ACC112 (cell line): ENCODE data around the gene SPINK9.

Experiments used
- H2AFZ ChIP-seq: fragments of 200-600 bp; sonication (generic); one replicate; pipeline ENCODE4 v1.6.0; 2017; ENCODE audit warnings: antibody characterized with exemption, low read length; ENCODE audit not compliant: unreplicated experiment
- H3K27ac ChIP-seq: fragments of 200-600 bp; sonication (generic); 2 replicates; pipeline ENCODE4 v1.5.1; 2014; ENCODE audit warnings: low read depth, mild to moderate bottlenecking, antibody characterized with exemption, low read length, moderate library complexity
- H3K27me3 ChIP-seq: fragments of 200-600 bp; sonication (generic); 2 replicates; pipeline ENCODE4 v1.6.1; 2014; ENCODE audit warnings: mild to moderate bottlenecking, antibody characterized with exemption, low read length, moderate library complexity, mixed read lengths; ENCODE audit not compliant: insufficient read depth
- H3K36me3 ChIP-seq: fragments of 200-600 bp; sonication (generic); 2 replicates; pipeline ENCODE4 v1.6.1; 2016; ENCODE audit warnings: mild to moderate bottlenecking, antibody characterized with exemption, low read length, moderate library complexity, mixed read lengths; ENCODE audit not compliant: insufficient read depth
- H3K4me1 ChIP-seq: fragments of 200-600 bp; sonication (generic); one replicate; pipeline ENCODE4 v1.6.1; 2016; ENCODE audit warnings: low read length, mixed read lengths; ENCODE audit not compliant: insufficient read depth, unreplicated experiment, control insufficient read depth
- H3K4me3 ChIP-seq: fragments of 200-600 bp; sonication (generic); 2 replicates; pipeline ENCODE4 v1.5.1; 2014; ENCODE audit warnings: mild to moderate bottlenecking, low read depth, low read length
- H3K79me2 ChIP-seq: fragments of 200-600 bp; sonication (generic); one replicate; pipeline ENCODE4 v1.6.0; 2016; ENCODE audit warnings: low read length; ENCODE audit not compliant: control insufficient read depth, unreplicated experiment, insufficient read depth

SPINK9 gene, protein sequence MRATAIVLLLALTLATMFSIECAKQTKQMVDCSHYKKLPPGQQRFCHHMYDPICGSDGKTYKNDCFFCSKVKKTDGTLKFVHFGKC

DNA sequence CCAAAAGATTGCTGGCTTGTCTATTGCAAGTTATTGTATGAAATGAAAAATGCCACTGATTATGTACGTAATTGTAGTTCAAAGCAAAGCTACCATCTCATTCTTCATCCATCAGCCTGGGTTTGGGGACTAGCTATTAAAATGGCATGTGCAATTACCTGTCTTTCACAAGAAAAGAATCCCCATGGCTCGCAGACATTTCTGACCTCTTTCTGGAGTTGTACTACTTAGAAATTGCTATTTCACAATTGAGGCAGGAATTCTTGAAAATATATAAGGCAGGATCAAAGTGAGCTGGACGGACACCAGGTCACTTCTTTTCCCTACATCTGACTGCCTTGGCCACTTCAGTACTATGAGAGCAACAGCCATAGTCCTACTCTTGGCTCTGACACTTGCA lies at the start of gene SPINK9:
Gene SPINK9 (plus strand): TSS at position 301 of the 400 bp plus-strand sequence. CDS start 55 bp downstream, at position 356.
- no peak within 1 kb of the TSS for H3K27ac ChIP-seq
- no peaks in the 10 kb centered on the region for H3K79me2 ChIP-seq
- H3K4me1 ChIP-seq: no peaks in the 10 kb centered on the region
- H2AFZ ChIP-seq: no peak within 1 kb of the TSS
- no peaks in the 10 kb centered on the region for H3K27me3 ChIP-seq
- H3K4me3 ChIP-seq: no peak within 1 kb of the TSS
- H3K36me3 ChIP-seq: no peaks in the 10 kb centered on the region

DNA sequence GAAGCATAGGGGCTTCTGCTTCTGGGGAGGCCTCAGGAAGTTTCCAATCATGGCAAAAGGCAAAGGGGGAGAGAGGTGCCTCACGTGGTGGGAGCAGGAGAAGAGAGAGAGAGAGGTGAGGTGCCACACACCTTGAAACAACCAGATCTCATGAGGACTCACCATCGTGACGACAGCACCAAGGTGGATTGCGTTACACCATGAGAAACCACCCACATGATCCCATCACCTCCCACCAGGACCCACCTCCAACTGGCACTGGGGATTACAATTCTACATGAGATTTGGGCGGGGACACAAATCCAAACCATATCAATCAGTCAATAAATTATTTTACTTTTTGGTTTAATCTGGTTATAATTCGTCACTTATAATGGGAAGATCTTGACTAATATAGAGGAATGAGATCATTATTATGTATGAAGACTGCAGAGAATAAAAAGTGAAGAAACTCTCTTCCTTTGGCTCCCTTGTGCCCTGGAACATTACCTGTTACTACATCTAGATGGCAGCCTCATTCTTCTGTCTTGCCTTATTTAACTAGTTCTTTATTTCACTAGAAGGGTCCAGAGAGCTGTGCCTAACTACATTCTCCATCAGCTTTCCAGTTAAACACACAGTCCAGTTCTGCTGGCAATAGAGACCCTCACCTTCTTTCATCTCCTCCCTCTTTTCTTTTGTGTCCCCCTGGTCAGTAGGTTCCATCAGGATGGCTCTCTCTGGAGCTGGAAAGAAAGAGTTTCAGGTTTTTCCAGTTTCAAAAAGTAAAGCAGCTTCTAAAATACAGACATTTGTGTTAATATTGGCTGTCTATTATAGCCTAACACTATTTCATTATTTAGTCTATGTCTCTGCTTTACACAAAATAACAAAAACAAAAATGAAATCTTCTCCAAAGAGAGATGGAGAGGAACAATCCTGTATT lies 44.8 kb upstream of the SPINK9 start:
- Histone ChIP-seq H3K27ac (no peak overlapping the region), H3K79me2 (no peaks in the 10 kb centered on the region)

DNA sequence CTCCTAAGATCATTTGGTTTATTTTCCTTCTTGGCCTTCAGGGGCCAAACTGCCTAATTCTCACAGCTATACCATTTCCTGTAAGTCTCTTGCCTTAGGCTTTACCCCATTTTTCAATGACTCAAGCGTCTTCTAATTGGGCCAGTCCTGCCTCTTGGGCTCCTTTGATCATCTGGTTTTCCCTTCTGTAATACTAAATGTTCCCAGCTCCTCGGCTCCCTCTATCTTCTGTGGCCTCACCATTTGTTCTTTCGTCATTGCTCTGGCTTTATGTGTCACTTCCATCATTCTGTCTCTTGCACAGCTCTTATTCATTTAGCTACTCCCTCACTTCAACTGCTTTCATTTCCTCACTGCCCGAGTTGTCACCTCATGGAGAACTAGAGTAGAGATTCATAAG lies 37.6 kb upstream of the SPINK9 start:
- no peaks in the 10 kb centered on the region for H3K36me3 ChIP-seq
- H3K4me1 ChIP-seq: no peaks in the 10 kb centered on the region
- no peak overlapping the region for H2AFZ ChIP-seq
- H3K79me2 ChIP-seq: no peaks in the 10 kb centered on the region
- no peak overlapping the region for H3K4me3 ChIP-seq
- H3K27me3 ChIP-seq: no peaks in the 10 kb centered on the region
- no peak overlapping the region for H3K27ac ChIP-seq

More for the DNA sequence above, 44.8 kb upstream of the SPINK9 start:
- Histone ChIP-seq H3K4me1 (no peaks in the 10 kb centered on the region), H2AFZ (no peak overlapping the region), H3K4me3 (no peak overlapping the region), H3K36me3 (no peaks in the 10 kb centered on the region), H3K27me3 (peaks cover 17% of the 10 kb centered on the region)

DNA sequence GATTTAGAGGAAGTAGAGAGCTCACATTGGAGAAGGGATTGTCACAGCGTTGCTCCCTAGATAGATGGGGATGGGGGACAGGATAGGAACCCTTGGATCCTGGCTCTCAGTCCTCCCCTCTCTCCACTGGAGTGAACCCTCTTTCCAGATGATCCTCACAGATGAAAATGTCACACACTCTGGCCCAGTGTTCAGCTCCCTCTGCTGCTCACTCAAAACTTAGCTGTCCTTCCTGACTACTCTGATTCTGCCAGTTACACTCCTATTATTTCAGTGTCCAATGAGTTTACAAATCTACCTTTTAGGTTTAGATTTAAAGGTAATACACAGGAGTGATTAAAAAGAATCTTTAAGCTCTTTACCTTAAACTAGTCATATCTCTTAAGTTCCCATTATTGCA lies 28.9 kb upstream of the SPINK9 start:
- Histone ChIP-seq H3K27me3 (no peaks in the 10 kb centered on the region), H3K4me3 (no peak overlapping the region), H2AFZ (no peak overlapping the region), H3K27ac (no peak overlapping the region), H3K36me3 (no peaks in the 10 kb centered on the region), H3K4me1 (no peaks in the 10 kb centered on the region), H3K79me2 (no peaks in the 10 kb centered on the region)

GRCh38 chr5:148309019-148309418 lies 26.3 kb upstream of the SPINK9 start:
- Histone ChIP-seq H2AFZ (no peak overlapping the region), H3K79me2 (no peaks in the 10 kb centered on the region), H3K27ac (no peak overlapping the region), H3K4me3 (no peak overlapping the region), H3K36me3 (no peaks in the 10 kb centered on the region), H3K27me3 (no peaks in the 10 kb centered on the region), H3K4me1 (no peaks in the 10 kb centered on the region)

DNA sequence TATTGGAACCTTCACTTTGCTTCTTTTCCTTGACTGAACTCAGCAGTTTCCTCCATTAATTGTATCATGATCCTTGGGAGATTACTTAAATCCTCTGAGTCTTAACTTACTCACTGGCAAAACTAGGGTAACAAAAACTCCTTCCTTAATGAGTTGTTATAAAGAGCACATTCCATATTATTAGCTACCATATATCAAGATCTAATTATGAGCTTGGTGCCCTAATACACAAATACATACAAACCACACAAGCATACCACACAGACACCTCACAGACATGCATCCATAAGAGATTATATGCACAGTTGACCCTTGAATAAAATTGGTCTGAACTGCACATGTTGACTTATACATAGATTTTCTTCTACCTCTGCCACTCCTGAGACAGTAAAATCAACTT lies 25.6 kb upstream of the SPINK9 start:
- H3K27ac ChIP-seq: no peak overlapping the region
- no peaks in the 10 kb centered on the region for H3K79me2 ChIP-seq
- H3K36me3 ChIP-seq: no peaks in the 10 kb centered on the region
- H3K4me1 ChIP-seq: no peaks in the 10 kb centered on the region
- H3K4me3 ChIP-seq: no peak overlapping the region
- no peaks in the 10 kb centered on the region for H3K27me3 ChIP-seq
- H2AFZ ChIP-seq: no peak overlapping the region

- H3K79me2 ChIP-seq: no peaks in the 10 kb centered on the region
- H2AFZ ChIP-seq: no peak overlapping the region
- no peaks in the 10 kb centered on the region for H3K36me3 ChIP-seq
- no peak overlapping the region for H3K27ac ChIP-seq
- H3K27me3 ChIP-seq: no peaks in the 10 kb centered on the region
- no peaks in the 10 kb centered on the region for H3K4me1 ChIP-seq
- no peak overlapping the region for H3K4me3 ChIP-seq
Measured at GRCh38 chr5:148311484-148311883, 23.9 kb upstream of the SPINK9 start.

DNA sequence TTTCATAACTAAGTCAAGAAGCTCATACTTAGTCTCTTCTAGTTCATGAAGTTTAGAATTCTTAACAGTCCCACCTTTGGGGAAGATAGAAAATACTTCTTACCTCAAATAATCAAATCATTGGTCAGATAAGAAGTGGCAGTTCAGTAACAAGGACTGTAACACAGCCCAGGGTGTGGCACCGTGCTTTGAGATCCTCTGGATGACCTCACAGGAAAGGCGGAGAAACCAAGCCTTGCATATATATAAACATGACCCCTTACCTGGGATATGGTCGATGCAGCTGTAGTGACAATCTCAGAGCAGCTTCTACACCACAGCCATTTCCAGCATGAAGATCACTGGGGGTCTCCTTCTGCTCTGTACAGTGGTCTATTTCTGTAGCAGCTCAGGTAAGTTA lies 23.2 kb upstream of the SPINK9 start, which contains the start of gene SPINK7:
Gene SPINK7 (plus strand): TSS at position 271 of the 400 bp plus-strand sequence. CDS start 61 bp downstream, at position 332.
- H3K4me1 ChIP-seq: no peaks in the 10 kb centered on the region
- H3K27ac ChIP-seq: no peak within 1 kb of the TSS
- H3K27me3 ChIP-seq: no peaks in the 10 kb centered on the region
- H3K79me2 ChIP-seq: no peaks in the 10 kb centered on the region
- no peaks in the 10 kb centered on the region for H3K36me3 ChIP-seq
- no peak within 1 kb of the TSS for H3K4me3 ChIP-seq
- H2AFZ ChIP-seq: no peak within 1 kb of the TSS

- no peaks in the 10 kb centered on the region for H3K36me3 ChIP-seq
- no peaks in the 10 kb centered on the region for H3K4me1 ChIP-seq
- H3K79me2 ChIP-seq: no peaks in the 10 kb centered on the region
- H3K27ac ChIP-seq: no peak overlapping the region
- no peaks in the 10 kb centered on the region for H3K27me3 ChIP-seq
- H2AFZ ChIP-seq: no peak overlapping the region
- H3K4me3 ChIP-seq: no peak overlapping the region
Measured at GRCh38 chr5:148314187-148314586, 21.2 kb upstream of the SPINK9 start.

DNA sequence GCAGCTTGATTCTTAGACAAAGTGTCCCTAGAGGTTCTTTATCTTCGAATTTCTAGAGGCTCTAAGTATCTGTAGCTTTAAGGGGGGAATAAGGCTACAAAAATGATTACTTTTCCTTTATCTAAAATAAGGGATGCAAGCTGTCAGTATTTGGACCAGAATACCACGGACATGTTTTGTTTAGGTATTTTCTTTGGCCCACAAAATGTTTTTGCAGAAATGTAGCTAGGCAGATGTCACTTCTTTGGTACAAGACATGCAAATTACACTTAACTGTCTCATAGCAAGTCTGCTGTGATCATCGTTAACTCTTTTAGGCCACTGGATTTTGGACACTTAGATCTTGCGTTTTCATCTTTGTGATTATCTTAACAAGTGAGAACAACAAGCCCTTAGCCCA lies 20.6 kb upstream of the SPINK9 start:
- H3K4me3 ChIP-seq: no peak overlapping the region
- no peak overlapping the region for H2AFZ ChIP-seq
- H3K4me1 ChIP-seq: no peaks in the 10 kb centered on the region
- H3K36me3 ChIP-seq: no peaks in the 10 kb centered on the region
- no peak overlapping the region for H3K27ac ChIP-seq
- H3K27me3 ChIP-seq: no peaks in the 10 kb centered on the region
- no peaks in the 10 kb centered on the region for H3K79me2 ChIP-seq
